Liver (tissue), 9 donors: ENCODE results near the gene VTN. TPM values are rescaled to one million over a fixed set of nuclear protein-coding genes. Genes with fewer than 3 reads are reported as not detected.

Source experiments
- DNase-seq: peaks from one replicate; pipeline ENCODE4 v3.0.0-alpha.2; 2017; ENCODE audit warnings: low spot score
- H3K27ac ChIP-seq, 2 donors: one replicate each; pipeline ENCODE4 v1.7.0; 2013; ENCODE audit warnings: inconsistent platforms in 2 of 2, low read length in 2 of 2, control low read depth in 1 of 2, low read depth in 1 of 2, mild to moderate bottlenecking in 1 of 2
- H3K27me3 ChIP-seq, 4 donors: one replicate each; pipeline versions ENCODE4 v1.6.1 to v1.7.0; 2013; ENCODE audit warnings: low read length in 3 of 4, inconsistent platforms in 1 of 4, mild to moderate bottlenecking in 1 of 4, moderate library complexity in 1 of 4; ENCODE audit not compliant: control insufficient read depth in 4 of 4, insufficient read depth in 4 of 4
- H3K36me3 ChIP-seq, 4 donors: one replicate each; pipeline versions ENCODE4 v1.6.1 to v1.7.0; 2013; ENCODE audit warnings: low read length in 3 of 4, mild to moderate bottlenecking in 3 of 4, low read depth in 1 of 4, moderate library complexity in 1 of 4; ENCODE audit not compliant: control insufficient read depth in 4 of 4, insufficient read depth in 3 of 4
- H3K4me1 ChIP-seq, 4 donors: one replicate each; pipeline versions ENCODE4 v1.6.1 to v1.7.0; 2013; ENCODE audit warnings: low read length in 3 of 4, mild to moderate bottlenecking in 3 of 4, moderate library complexity in 1 of 4; ENCODE audit not compliant: control insufficient read depth in 4 of 4, insufficient read depth in 4 of 4
- H3K4me3 ChIP-seq, 3 donors: one replicate each; pipeline versions ENCODE4 v1.6.1 to v1.7.0; 2013; ENCODE audit warnings: low read length in 3 of 3, control low read depth in 1 of 3, low read depth in 1 of 3, mild to moderate bottlenecking in 1 of 3
- H3K9ac ChIP-seq, 2 donors: one replicate each; pipeline ENCODE4 v1.7.0; 2013; ENCODE audit warnings: low read length in 2 of 2, mild to moderate bottlenecking in 2 of 2, moderate library complexity in 2 of 2, control low read depth in 1 of 2, low read depth in 1 of 2
- H3K9me3 ChIP-seq, 4 donors: one replicate each; pipeline versions ENCODE4 v1.6.1 to v1.7.0; 2013; ENCODE audit warnings: low read length in 3 of 4; ENCODE audit not compliant: control insufficient read depth in 4 of 4
- EGR1 ChIP-seq, 2 donors: IDR thresholded peaks; 2 replicates each; pipeline ENCODE4 v1.6.1; 2016 to 2018; ENCODE audit warnings: antibody characterized with exemption in 2 of 2, low read depth in 2 of 2
- FOXA1 ChIP-seq: IDR thresholded peaks from 2 replicates; pipeline ENCODE4 v1.6.1; 2016; ENCODE audit warnings: antibody characterized with exemption
- FOXA2 ChIP-seq: IDR thresholded peaks from 2 replicates; pipeline ENCODE4 v1.6.1; 2016; ENCODE audit warnings: antibody characterized with exemption
- GABPA ChIP-seq, 2 donors: IDR thresholded peaks in 1 of 2; conservative IDR thresholded peaks in 1 of 2; 2 replicates each; pipeline ENCODE4 v1.6.1; 2016; ENCODE audit warnings: antibody characterized with exemption in 2 of 2, mild to moderate bottlenecking in 1 of 2, moderate library complexity in 1 of 2
- HNF4A ChIP-seq, 2 donors: conservative IDR thresholded peaks; 2 replicates each; pipeline ENCODE4 v1.6.1; 2016; ENCODE audit warnings: antibody characterized with exemption in 2 of 2, mild to moderate bottlenecking in 2 of 2
- HNF4G ChIP-seq: IDR thresholded peaks from 2 replicates; pipeline ENCODE4 v1.6.1; 2016; ENCODE audit warnings: antibody characterized with exemption
- JUND ChIP-seq, 2 donors: IDR thresholded peaks; 2 replicates each; pipeline ENCODE4 v1.6.1; 2016; ENCODE audit warnings: antibody characterized with exemption in 2 of 2
- NR2F2 ChIP-seq: IDR thresholded peaks from 2 replicates; pipeline ENCODE4 v1.6.1; 2016; ENCODE audit warnings: antibody characterized with exemption
- RAD21 ChIP-seq, 2 donors: IDR thresholded peaks; 2 replicates each; pipeline ENCODE4 v1.6.1; 2016; ENCODE audit warnings: antibody characterized with exemption in 2 of 2, mild to moderate bottlenecking in 2 of 2
- RXRA ChIP-seq, 2 donors: IDR thresholded peaks; 2 replicates each; pipeline ENCODE4 v1.6.1; 2017 to 2018; ENCODE audit warnings: antibody characterized with exemption in 2 of 2, mild to moderate bottlenecking in 1 of 2
- SP1 ChIP-seq: IDR thresholded peaks from 2 replicates; pipeline ENCODE4 v1.6.1; 2018; ENCODE audit warnings: antibody characterized with exemption, mild to moderate bottlenecking
- TAF1 ChIP-seq: conservative IDR thresholded peaks from 2 replicates; pipeline ENCODE4 v1.6.1; 2016; ENCODE audit warnings: antibody characterized with exemption, mild to moderate bottlenecking
- YY1 ChIP-seq: IDR thresholded peaks from 2 replicates; pipeline ENCODE4 v1.6.1; 2016; ENCODE audit warnings: antibody characterized with exemption, mild to moderate bottlenecking
- whole genome bisulfite sequencing: extraction: QIAGEN DNeasy Blood & Tissue Kit; methylation state at CpG from one replicate; pipeline ENCODE4 v1.1.7; 2013; 5-methylcytosine and 5-hydroxymethylcytosine counted together
- polyA plus RNA-seq, 2 donors: library from polyadenylated mRNA; stranded (reverse) in 1 of 2; unstranded in 1 of 2; fragments of 200-250 nt in 1 of 2; fragments of >200 nt in 1 of 2; fragmentation: Nextera tagmentation in 1 of 2; extraction: Ambion mirVana in 1 of 2; gene quantifications; one replicate each; pipeline versions ENCODE4 v1.2.1 to v1.2.3, GENCODE V29; 2013 to 2015
- total RNA-seq, 2 donors: library from RNA; depleted of rRNA; stranded (reverse); fragments of >200 nt; gene quantifications; one replicate each; pipeline ENCODE4 v1.2.3, GENCODE V29; 2014
- TF ChIP-seq, protein P1 (sequence below): IDR thresholded peaks from 2 replicates; pipeline ENCODE4 v1.6.1; 2016; ENCODE audit warnings: antibody characterized with exemption
- TF ChIP-seq, protein P2 (sequence below): IDR thresholded peaks from 2 replicates; pipeline ENCODE4 v1.6.1; 2016; ENCODE audit warnings: antibody characterized with exemption, mild to moderate bottlenecking
- TF ChIP-seq, protein P3 (sequence below): fragments of 150-350 bp; IDR thresholded peaks from 2 replicates; pipeline ENCODE4 v1.5.1; 2017; ENCODE audit warnings: improper control_type of control experiment, low read depth, low read length; ENCODE audit not compliant: missing input control
- TF ChIP-seq, protein P4 (sequence below): IDR thresholded peaks from 2 replicates; pipeline ENCODE4 v1.6.1; 2016; ENCODE audit warnings: antibody characterized with exemption
- TF ChIP-seq, protein P5 (sequence below): IDR thresholded peaks from 2 replicates; pipeline ENCODE4 v1.6.1; 2016; ENCODE audit warnings: antibody characterized with exemption
- donor health status: healthy.
- donor health status: healthy.
- donor health status: healthy.
- donor health status: healthy.
- donor health status: healthy.

Gene VTN
- total and polyA plus RNA-seq, 4 donors: 1,668 to 4,059 (median 3,520) TPM

DNA sequence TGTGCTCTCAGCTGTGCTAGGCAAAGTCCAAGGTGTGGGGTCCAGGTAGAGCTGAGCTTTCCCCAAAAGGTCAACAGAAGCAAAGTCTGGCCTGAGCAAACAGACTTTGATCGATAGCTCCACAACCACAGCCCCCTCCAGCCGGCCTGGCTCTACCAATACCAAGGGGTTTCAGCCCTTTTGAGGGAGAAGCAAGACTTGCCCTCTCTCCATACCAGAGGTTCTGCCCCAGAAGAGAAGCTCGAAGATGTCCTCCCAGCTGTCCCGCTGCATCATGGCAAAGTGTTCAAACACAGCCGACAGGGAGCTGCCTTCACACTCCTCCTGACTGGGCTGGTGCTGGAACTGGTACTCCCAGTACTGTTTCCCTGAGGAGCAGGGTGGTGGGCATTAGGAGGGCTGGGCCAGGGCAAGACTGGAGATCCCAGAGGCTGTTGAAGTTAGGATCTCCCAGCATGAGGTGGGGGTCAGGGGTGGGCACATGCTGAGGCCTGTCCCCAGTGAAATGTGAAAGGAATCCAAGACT, 1.7 kb downstream of the VTN start:
- H3K4me3 ChIP-seq: peak overlapping the region; percentile 68 to 93 (median 72)
- 31% methylated on average over 5 of the region's 5 CpGs for WGBS
- peak; percentile 65 for TF ChIP-seq YY1
- TF ChIP-seq, protein P1, sequence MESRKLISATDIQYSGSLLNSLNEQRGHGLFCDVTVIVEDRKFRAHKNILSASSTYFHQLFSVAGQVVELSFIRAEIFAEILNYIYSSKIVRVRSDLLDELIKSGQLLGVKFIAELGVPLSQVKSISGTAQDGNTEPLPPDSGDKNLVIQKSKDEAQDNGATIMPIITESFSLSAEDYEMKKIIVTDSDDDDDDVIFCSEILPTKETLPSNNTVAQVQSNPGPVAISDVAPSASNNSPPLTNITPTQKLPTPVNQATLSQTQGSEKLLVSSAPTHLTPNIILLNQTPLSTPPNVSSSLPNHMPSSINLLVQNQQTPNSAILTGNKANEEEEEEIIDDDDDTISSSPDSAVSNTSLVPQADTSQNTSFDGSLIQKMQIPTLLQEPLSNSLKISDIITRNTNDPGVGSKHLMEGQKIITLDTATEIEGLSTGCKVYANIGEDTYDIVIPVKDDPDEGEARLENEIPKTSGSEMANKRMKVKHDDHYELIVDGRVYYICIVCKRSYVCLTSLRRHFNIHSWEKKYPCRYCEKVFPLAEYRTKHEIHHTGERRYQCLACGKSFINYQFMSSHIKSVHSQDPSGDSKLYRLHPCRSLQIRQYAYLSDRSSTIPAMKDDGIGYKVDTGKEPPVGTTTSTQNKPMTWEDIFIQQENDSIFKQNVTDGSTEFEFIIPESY: peak; percentile 80
- TF ChIP-seq, protein P2, sequence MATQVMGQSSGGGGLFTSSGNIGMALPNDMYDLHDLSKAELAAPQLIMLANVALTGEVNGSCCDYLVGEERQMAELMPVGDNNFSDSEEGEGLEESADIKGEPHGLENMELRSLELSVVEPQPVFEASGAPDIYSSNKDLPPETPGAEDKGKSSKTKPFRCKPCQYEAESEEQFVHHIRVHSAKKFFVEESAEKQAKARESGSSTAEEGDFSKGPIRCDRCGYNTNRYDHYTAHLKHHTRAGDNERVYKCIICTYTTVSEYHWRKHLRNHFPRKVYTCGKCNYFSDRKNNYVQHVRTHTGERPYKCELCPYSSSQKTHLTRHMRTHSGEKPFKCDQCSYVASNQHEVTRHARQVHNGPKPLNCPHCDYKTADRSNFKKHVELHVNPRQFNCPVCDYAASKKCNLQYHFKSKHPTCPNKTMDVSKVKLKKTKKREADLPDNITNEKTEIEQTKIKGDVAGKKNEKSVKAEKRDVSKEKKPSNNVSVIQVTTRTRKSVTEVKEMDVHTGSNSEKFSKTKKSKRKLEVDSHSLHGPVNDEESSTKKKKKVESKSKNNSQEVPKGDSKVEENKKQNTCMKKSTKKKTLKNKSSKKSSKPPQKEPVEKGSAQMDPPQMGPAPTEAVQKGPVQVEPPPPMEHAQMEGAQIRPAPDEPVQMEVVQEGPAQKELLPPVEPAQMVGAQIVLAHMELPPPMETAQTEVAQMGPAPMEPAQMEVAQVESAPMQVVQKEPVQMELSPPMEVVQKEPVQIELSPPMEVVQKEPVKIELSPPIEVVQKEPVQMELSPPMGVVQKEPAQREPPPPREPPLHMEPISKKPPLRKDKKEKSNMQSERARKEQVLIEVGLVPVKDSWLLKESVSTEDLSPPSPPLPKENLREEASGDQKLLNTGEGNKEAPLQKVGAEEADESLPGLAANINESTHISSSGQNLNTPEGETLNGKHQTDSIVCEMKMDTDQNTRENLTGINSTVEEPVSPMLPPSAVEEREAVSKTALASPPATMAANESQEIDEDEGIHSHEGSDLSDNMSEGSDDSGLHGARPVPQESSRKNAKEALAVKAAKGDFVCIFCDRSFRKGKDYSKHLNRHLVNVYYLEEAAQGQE: peak; percentile 79
- peak; percentile 90 for TF ChIP-seq TAF1
- TF ChIP-seq JUND (IDR thresholded peaks at IDR 0.05): peak; percentile 45 to 82
- TF ChIP-seq NR2F2: peak; percentile 91
- TF ChIP-seq SP1: peak; percentile 94
- peak; percentile 82 for TF ChIP-seq FOXA2
- peak; percentile 99 for TF ChIP-seq HNF4G
- TF ChIP-seq GABPA (IDR thresholded peaks at IDR 0.05 in 1 of 2, conservative IDR thresholded peaks at IDR 0.05 in 1 of 2): peak in 1 of 2 donors; percentile 62
- TF ChIP-seq, protein P3, sequence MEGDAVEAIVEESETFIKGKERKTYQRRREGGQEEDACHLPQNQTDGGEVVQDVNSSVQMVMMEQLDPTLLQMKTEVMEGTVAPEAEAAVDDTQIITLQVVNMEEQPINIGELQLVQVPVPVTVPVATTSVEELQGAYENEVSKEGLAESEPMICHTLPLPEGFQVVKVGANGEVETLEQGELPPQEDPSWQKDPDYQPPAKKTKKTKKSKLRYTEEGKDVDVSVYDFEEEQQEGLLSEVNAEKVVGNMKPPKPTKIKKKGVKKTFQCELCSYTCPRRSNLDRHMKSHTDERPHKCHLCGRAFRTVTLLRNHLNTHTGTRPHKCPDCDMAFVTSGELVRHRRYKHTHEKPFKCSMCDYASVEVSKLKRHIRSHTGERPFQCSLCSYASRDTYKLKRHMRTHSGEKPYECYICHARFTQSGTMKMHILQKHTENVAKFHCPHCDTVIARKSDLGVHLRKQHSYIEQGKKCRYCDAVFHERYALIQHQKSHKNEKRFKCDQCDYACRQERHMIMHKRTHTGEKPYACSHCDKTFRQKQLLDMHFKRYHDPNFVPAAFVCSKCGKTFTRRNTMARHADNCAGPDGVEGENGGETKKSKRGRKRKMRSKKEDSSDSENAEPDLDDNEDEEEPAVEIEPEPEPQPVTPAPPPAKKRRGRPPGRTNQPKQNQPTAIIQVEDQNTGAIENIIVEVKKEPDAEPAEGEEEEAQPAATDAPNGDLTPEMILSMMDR: no peak
- peak in 1 of 2 donors; percentile 32 for TF ChIP-seq RAD21 (IDR thresholded peaks at IDR 0.05)
- TF ChIP-seq, protein P4, sequence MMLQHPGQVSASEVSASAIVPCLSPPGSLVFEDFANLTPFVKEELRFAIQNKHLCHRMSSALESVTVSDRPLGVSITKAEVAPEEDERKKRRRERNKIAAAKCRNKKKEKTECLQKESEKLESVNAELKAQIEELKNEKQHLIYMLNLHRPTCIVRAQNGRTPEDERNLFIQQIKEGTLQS: peak; percentile 25
- peak; percentile 84 for TF ChIP-seq FOXA1
- peak; percentile 22 to 26 for TF ChIP-seq EGR1 (IDR thresholded peaks at IDR 0.05; ENCODE audit: low read depth in 2 of 2)
- peak; percentile 99 for TF ChIP-seq HNF4A (conservative IDR thresholded peaks at IDR 0.05)
- TF ChIP-seq, protein P5, sequence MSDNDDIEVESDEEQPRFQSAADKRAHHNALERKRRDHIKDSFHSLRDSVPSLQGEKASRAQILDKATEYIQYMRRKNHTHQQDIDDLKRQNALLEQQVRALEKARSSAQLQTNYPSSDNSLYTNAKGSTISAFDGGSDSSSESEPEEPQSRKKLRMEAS: peak; percentile 69
- peak; percentile 89 to 92 for TF ChIP-seq RXRA (IDR thresholded peaks at IDR 0.05)
- no peak for DNase-seq
- H3K27ac ChIP-seq: peak overlapping the region; percentile 75 to 77
- no peaks in the 10 kb centered on the region for H3K9me3 ChIP-seq
- H3K27me3 ChIP-seq: no peaks in the 10 kb centered on the region
- peaks cover 4 to 57% (median 36%) of the 10 kb centered on the region in 4 donors for H3K4me1 ChIP-seq
- peaks cover 3 to 12% (median 8%) of the 10 kb centered on the region in 4 donors for H3K36me3 ChIP-seq
- H3K9ac ChIP-seq: peak overlapping the region; percentile 82 to 93
